SK-N-SH treated with all-trans-retinoic acid at 6 μM for 48 hours (cell line): Measurements from ENCODE around the gene SYTL5.

ENCODE experiments used
- ATAC-seq: fragments of 200-7000 bp; cut with Tn5 transposase; 3 replicates; pipeline ENCODE4 v1.9.1; 2020; ENCODE audit warnings: mild to moderate bottlenecking, moderate library complexity
- ARNTL ChIP-seq: fragments of 450-650 bp; formaldehyde crosslinking; IDR thresholded peaks from 2 replicates; pipeline ENCODE4 v1.5.0; 2020; ENCODE audit warnings: low read depth, mild to moderate bottlenecking, moderate library complexity, borderline replicate concordance
- BACH2 ChIP-seq: fragments of 250-450 bp; sonication (Bioruptor Pico); IDR thresholded peaks from 2 replicates; pipeline ENCODE4 v1.9.0; 2021; ENCODE audit warnings: mild to moderate bottlenecking, borderline replicate concordance
- CSDC2 ChIP-seq: fragments of 250-450 bp; sonication (Bioruptor Pico); IDR thresholded peaks from 2 replicates; pipeline ENCODE4 v1.5.0; 2020; ENCODE audit warnings: mild to moderate bottlenecking, moderate library complexity
- CSRNP3 ChIP-seq: fragments of 250-450 bp; sonication (Bioruptor Pico); IDR thresholded peaks from 2 replicates; pipeline ENCODE4 v1.5.1; 2021; ENCODE audit warnings: mild to moderate bottlenecking, moderate library complexity
- ESRRG ChIP-seq: fragments of 250-450 bp; sonication (Bioruptor Pico); IDR thresholded peaks from 2 replicates; pipeline ENCODE4 v1.6.1; 2021; ENCODE audit warnings: mild to moderate bottlenecking
- GLIS3 ChIP-seq: fragments of 250-450 bp; sonication (Bioruptor Pico); IDR thresholded peaks from 2 replicates; pipeline ENCODE4 v1.5.0; 2020; ENCODE audit warnings: mild to moderate bottlenecking, moderate library complexity
- ISL1 ChIP-seq: fragments of 250-450 bp; sonication (Bioruptor Pico); IDR thresholded peaks from 2 replicates; pipeline ENCODE4 v2.1.2; 2022; ENCODE audit warnings: mild to moderate bottlenecking, moderate library complexity
- OSR1 ChIP-seq: fragments of 250-450 bp; sonication (Bioruptor Pico); IDR thresholded peaks from 2 replicates; pipeline ENCODE4 v1.8.0; 2022; ENCODE audit warnings: moderate library complexity, mild to moderate bottlenecking, inconsistent platforms
- PPARA ChIP-seq: fragments of 250-450 bp; sonication (Bioruptor Pico); IDR thresholded peaks from 2 replicates; pipeline ENCODE4 v1.5.0; 2020; ENCODE audit warnings: mild to moderate bottlenecking, borderline replicate concordance
- RARB ChIP-seq: fragments of 250-450 bp; sonication (Bioruptor Pico); IDR thresholded peaks from 2 replicates; pipeline ENCODE4 v1.8.0; 2021; ENCODE audit warnings: mild to moderate bottlenecking, moderate library complexity
- SNAI2 ChIP-seq: fragments of 250-450 bp; sonication (Bioruptor Pico); IDR thresholded peaks from 2 replicates; pipeline ENCODE4 v1.5.0; 2020; ENCODE audit warnings: mild to moderate bottlenecking, moderate library complexity
- TOX ChIP-seq: fragments of 250-450 bp; sonication (Bioruptor Pico); IDR thresholded peaks from 2 replicates; pipeline ENCODE4 v1.8.0; 2021; ENCODE audit warnings: mild to moderate bottlenecking, moderate library complexity, borderline replicate concordance
- ZFP3 ChIP-seq: fragments of 250-450 bp; sonication (Bioruptor Pico); IDR thresholded peaks from 2 replicates; pipeline ENCODE4 v1.5.0; 2020; ENCODE audit warnings: mild to moderate bottlenecking, moderate library complexity
- ZFP30 ChIP-seq: fragments of 450-650 bp; formaldehyde crosslinking; IDR thresholded peaks from 2 replicates; pipeline ENCODE4 v1.5.0; 2022; ENCODE audit warnings: mild to moderate bottlenecking, moderate library complexity
- ZNF565 ChIP-seq: fragments of 450-650 bp; formaldehyde crosslinking; conservative IDR thresholded peaks from 2 replicates; pipeline ENCODE4 v1.5.0; 2020; ENCODE audit warnings: low read depth, mild to moderate bottlenecking, moderate library complexity
- ZNF70 ChIP-seq: fragments of 450-650 bp; formaldehyde crosslinking; IDR thresholded peaks from 2 replicates; pipeline ENCODE4 v1.5.0; 2020; ENCODE audit warnings: mild to moderate bottlenecking, moderate library complexity
- ZNF8 ChIP-seq: fragments of 450-650 bp; formaldehyde crosslinking; IDR thresholded peaks from 2 replicates; pipeline ENCODE4 v1.5.0; 2020; ENCODE audit warnings: mild to moderate bottlenecking, moderate library complexity
- TF ChIP-seq, protein P1 (sequence below): fragments of 250-450 bp; sonication (Bioruptor Pico); IDR thresholded peaks from 2 replicates; pipeline ENCODE4 v1.8.0; 2020; ENCODE audit warnings: mild to moderate bottlenecking, moderate library complexity, borderline replicate concordance
- TF ChIP-seq, protein P2 (sequence below): fragments of 250-450 bp; sonication (Bioruptor Pico); IDR thresholded peaks from 2 replicates; pipeline ENCODE4 v1.8.0; 2021; ENCODE audit warnings: low read depth, mild to moderate bottlenecking, moderate library complexity, borderline replicate concordance
- TF ChIP-seq, protein P3 (sequence below): fragments of 250-450 bp; sonication (Bioruptor Pico); IDR thresholded peaks from 2 replicates; pipeline ENCODE4 v1.5.1; 2020; ENCODE audit warnings: low read depth, mild to moderate bottlenecking, moderate library complexity
- TF ChIP-seq, protein P4 (sequence below): fragments of 250-450 bp; sonication (Bioruptor Pico); IDR thresholded peaks from 2 replicates; pipeline ENCODE4 v1.5.0; 2020; ENCODE audit warnings: mild to moderate bottlenecking, moderate library complexity

The SYTL5 gene

DNA sequence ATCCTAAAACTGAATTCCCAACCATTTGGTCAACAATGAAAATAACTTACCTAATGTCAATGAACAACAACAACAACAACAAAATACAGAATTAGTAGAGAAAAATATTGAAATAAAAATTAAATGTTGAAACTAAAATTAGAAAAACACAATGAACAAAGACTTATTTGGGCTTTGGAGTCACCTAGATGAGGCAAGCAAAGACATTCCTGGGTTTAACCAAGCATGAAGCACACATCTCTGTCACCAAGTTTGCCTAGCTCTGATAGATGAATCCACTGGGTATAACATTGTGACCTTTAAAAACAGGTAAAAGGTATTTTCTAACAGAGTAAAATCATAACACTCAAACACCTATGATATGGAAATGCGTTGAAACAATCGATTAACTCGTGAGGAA, 13.2 kb upstream of the SYTL5 start (continued):
- TF ChIP-seq CSRNP3 (CRISPR knock-in tag) (no peak), ZNF565 (CRISPR knock-in tag) (no peak), BACH2 (CRISPR knock-in tag) (no peak)
- TF ChIP-seq, protein P1, sequence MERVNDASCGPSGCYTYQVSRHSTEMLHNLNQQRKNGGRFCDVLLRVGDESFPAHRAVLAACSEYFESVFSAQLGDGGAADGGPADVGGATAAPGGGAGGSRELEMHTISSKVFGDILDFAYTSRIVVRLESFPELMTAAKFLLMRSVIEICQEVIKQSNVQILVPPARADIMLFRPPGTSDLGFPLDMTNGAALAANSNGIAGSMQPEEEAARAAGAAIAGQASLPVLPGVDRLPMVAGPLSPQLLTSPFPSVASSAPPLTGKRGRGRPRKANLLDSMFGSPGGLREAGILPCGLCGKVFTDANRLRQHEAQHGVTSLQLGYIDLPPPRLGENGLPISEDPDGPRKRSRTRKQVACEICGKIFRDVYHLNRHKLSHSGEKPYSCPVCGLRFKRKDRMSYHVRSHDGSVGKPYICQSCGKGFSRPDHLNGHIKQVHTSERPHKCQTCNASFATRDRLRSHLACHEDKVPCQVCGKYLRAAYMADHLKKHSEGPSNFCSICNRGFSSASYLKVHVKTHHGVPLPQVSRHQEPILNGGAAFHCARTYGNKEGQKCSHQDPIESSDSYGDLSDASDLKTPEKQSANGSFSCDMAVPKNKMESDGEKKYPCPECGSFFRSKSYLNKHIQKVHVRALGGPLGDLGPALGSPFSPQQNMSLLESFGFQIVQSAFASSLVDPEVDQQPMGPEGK (CRISPR knock-in tag) = no peak

- TF ChIP-seq BACH2 (CRISPR knock-in tag) (no peak), CSDC2 (no peak), RARB (CRISPR knock-in tag) (no peak), ESRRG (CRISPR knock-in tag) (no peak), ZNF8 (CRISPR knock-in tag) (no peak), ZFP3 (CRISPR knock-in tag) (no peak), ISL1 (CRISPR knock-in tag) (no peak), ZNF70 (no peak), OSR1 (CRISPR knock-in tag) (no peak), GLIS3 (CRISPR knock-in tag) (no peak), PPARA (CRISPR knock-in tag) (no peak)
- TF ChIP-seq, protein P2, sequence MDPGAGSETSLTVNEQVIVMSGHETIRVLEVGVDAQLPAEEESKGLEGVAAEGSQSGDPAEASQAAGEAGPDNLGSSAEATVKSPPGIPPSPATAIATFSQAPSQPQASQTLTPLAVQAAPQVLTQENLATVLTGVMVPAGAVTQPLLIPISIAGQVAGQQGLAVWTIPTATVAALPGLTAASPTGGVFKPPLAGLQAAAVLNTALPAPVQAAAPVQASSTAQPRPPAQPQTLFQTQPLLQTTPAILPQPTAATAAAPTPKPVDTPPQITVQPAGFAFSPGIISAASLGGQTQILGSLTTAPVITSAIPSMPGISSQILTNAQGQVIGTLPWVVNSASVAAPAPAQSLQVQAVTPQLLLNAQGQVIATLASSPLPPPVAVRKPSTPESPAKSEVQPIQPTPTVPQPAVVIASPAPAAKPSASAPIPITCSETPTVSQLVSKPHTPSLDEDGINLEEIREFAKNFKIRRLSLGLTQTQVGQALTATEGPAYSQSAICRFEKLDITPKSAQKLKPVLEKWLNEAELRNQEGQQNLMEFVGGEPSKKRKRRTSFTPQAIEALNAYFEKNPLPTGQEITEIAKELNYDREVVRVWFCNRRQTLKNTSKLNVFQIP (CRISPR knock-in tag) = no peak
- TF ChIP-seq, protein P3, sequence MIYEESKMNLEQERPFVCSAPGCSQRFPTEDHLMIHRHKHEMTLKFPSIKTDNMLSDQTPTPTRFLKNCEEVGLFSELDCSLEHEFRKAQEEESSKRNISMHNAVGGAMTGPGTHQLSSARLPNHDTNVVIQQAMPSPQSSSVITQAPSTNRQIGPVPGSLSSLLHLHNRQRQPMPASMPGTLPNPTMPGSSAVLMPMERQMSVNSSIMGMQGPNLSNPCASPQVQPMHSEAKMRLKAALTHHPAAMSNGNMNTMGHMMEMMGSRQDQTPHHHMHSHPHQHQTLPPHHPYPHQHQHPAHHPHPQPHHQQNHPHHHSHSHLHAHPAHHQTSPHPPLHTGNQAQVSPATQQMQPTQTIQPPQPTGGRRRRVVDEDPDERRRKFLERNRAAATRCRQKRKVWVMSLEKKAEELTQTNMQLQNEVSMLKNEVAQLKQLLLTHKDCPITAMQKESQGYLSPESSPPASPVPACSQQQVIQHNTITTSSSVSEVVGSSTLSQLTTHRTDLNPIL (CRISPR knock-in tag) = no peak
- no peak for ATAC-seq
These were observed 12.3 kb upstream of the SYTL5 start for GRCh38 chrX:37993837-37994619.

GRCh38 chrX:37995428-37995827, 10.9 kb upstream of the SYTL5 start:
- no peak for ATAC-seq

More at GRCh38 chrX:37995428-37995827, 10.9 kb upstream of the SYTL5 start:
- TF ChIP-seq BACH2 (CRISPR knock-in tag) (no peak), RARB (CRISPR knock-in tag) (no peak), ZNF8 (CRISPR knock-in tag) (no peak), TOX (CRISPR knock-in tag) (no peak), ESRRG (CRISPR knock-in tag) (no peak), PPARA (CRISPR knock-in tag) (no peak), GLIS3 (CRISPR knock-in tag) (no peak), OSR1 (CRISPR knock-in tag) (no peak), SNAI2 (CRISPR knock-in tag) (no peak), ARNTL (CRISPR knock-in tag) (no peak), ZNF70 (no peak), ZFP30 (CRISPR knock-in tag) (no peak), ISL1 (CRISPR knock-in tag) (no peak), ZFP3 (CRISPR knock-in tag) (no peak)
- TF ChIP-seq, protein P3 (CRISPR knock-in tag) = no peak
- TF ChIP-seq, protein P1 (CRISPR knock-in tag) = no peak
- TF ChIP-seq, protein P2 (CRISPR knock-in tag) = no peak
- TF ChIP-seq, protein P4, sequence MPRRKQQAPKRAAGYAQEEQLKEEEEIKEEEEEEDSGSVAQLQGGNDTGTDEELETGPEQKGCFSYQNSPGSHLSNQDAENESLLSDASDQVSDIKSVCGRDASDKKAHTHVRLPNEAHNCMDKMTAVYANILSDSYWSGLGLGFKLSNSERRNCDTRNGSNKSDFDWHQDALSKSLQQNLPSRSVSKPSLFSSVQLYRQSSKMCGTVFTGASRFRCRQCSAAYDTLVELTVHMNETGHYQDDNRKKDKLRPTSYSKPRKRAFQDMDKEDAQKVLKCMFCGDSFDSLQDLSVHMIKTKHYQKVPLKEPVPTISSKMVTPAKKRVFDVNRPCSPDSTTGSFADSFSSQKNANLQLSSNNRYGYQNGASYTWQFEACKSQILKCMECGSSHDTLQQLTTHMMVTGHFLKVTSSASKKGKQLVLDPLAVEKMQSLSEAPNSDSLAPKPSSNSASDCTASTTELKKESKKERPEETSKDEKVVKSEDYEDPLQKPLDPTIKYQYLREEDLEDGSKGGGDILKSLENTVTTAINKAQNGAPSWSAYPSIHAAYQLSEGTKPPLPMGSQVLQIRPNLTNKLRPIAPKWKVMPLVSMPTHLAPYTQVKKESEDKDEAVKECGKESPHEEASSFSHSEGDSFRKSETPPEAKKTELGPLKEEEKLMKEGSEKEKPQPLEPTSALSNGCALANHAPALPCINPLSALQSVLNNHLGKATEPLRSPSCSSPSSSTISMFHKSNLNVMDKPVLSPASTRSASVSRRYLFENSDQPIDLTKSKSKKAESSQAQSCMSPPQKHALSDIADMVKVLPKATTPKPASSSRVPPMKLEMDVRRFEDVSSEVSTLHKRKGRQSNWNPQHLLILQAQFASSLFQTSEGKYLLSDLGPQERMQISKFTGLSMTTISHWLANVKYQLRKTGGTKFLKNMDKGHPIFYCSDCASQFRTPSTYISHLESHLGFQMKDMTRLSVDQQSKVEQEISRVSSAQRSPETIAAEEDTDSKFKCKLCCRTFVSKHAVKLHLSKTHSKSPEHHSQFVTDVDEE (CRISPR knock-in tag) = no peak
